ENCODE results near the gene BATF. TPM values are rescaled to one million over a fixed set of nuclear protein-coding genes. Genes with fewer than 3 reads are reported as not detected.

BATF gene
- total and polyA plus RNA-seq, 2 of the 8 experiments (the other 6 are each of a cell fraction or from before 2014, with no cell fraction given), result not detected

GRCh38 chr14:75527449-75528163 lies 5.3 kb downstream of the BATF start (continued):
- no peak for TF ChIP-seq SIN3A (conservative IDR thresholded peaks at IDR 0.05 in 1 of 2, IDR thresholded peaks at IDR 0.05 in 1 of 2; ENCODE audit: low read depth in 1 of 2, low read length in 2 of 2)
- TF ChIP-seq JUND (IDR thresholded peaks at IDR 0.05; ENCODE audit: low read length), result no peak
- TF ChIP-seq MAX (IDR thresholded peaks at IDR 0.05), result no peak
- TF ChIP-seq CHD1 (IDR thresholded peaks at IDR 0.05; ENCODE audit: low read depth, low read length), result no peak

Measured in H1 (cell line).